WTC11 (cell line): ENCODE measurements around the gene RSPH1. TPM values are rescaled to one million over a fixed set of nuclear protein-coding genes. Genes with fewer than 3 reads are reported as not detected.

Source experiments
- ATAC-seq: fragments of 200-7000 bp; cut with Tn5 transposase; 2 replicates; pipeline ENCODE4 v1.10.0; 2021; ENCODE audit warnings: mild to moderate bottlenecking, moderate library complexity
- CTCF ChIA-PET: fragments of 300-600 bp; sonication (Branson Sonifier 250); formaldehyde crosslinking; loops from one replicate; lab custom pipeline; 2021; ENCODE audit warnings: antibody characterized with exemption; lab: Charles Lee
- POLR2A ChIA-PET: fragments of 350-600 bp; sonication (Branson Sonifier 250); formaldehyde crosslinking; loops from one replicate; lab custom pipeline; 2021; ENCODE audit warnings: antibody characterized with exemption; lab: Charles Lee
- DNase-seq: peaks from one replicate; pipeline ENCODE4 v3.0.0; 2021; ENCODE audit warnings: low spot score
- H3K27ac Mint-ChIP-seq: 2 replicates; pipeline ENCODE4 v1.8.0; 2021; ENCODE audit warnings: mixed read lengths
- H3K27me3 Mint-ChIP-seq: 2 replicates; pipeline ENCODE4 v1.8.0; 2021; ENCODE audit warnings: low read depth, mild to moderate bottlenecking, moderate library complexity, mixed read lengths
- H3K36me3 Mint-ChIP-seq: 2 replicates; pipeline ENCODE4 v1.8.0; 2021; ENCODE audit warnings: mixed read lengths
- H3K4me1 Mint-ChIP-seq: 2 replicates; pipeline ENCODE4 v1.8.0; 2022; ENCODE audit warnings: mixed read lengths
- H3K4me3 Mint-ChIP-seq: 2 replicates; pipeline ENCODE4 v1.8.0; 2021; ENCODE audit warnings: mild to moderate bottlenecking, moderate library complexity, mixed read lengths
- H3K9me3 Mint-ChIP-seq: 2 replicates; pipeline ENCODE4 v1.8.0; 2021; ENCODE audit warnings: mixed read lengths
- ATF3 ChIP-seq: sonication (generic); formaldehyde crosslinking; conservative IDR thresholded peaks from 2 replicates; pipeline ENCODE4 v1.8.1; 2022; ENCODE audit warnings: mild to moderate bottlenecking, missing genetic modification reagents
- ETV6 ChIP-seq: sonication (generic); formaldehyde crosslinking; IDR thresholded peaks from 2 replicates; pipeline ENCODE4 v1.8.1; 2022; ENCODE audit warnings: mild to moderate bottlenecking, missing genetic modification reagents
- GTF2I ChIP-seq: fragments of 250-450 bp; sonication (Bioruptor Pico); conservative IDR thresholded peaks from 2 replicates; pipeline ENCODE4 v1.4.0; 2021; ENCODE audit warnings: mild to moderate bottlenecking
- IRF2 ChIP-seq: sonication (generic); formaldehyde crosslinking; IDR thresholded peaks from 2 replicates; pipeline ENCODE4 v1.8.0; 2022; ENCODE audit warnings: low read depth, missing genetic modification reagents, borderline replicate concordance
- MYBL2 ChIP-seq: sonication (generic); formaldehyde crosslinking; IDR thresholded peaks from 2 replicates; pipeline ENCODE4 v1.8.1; 2023; ENCODE audit warnings: mild to moderate bottlenecking, moderate library complexity, missing genetic modification reagents
- NFYB ChIP-seq: sonication (generic); formaldehyde crosslinking; conservative IDR thresholded peaks from 2 replicates; pipeline ENCODE4 v1.8.0; 2022; ENCODE audit warnings: low read depth, missing genetic modification reagents
- NR2C2 ChIP-seq: sonication (generic); formaldehyde crosslinking; IDR thresholded peaks from 2 replicates; pipeline ENCODE4 v1.8.0; 2022; ENCODE audit warnings: mild to moderate bottlenecking, missing genetic modification reagents
- NR3C1 ChIP-seq: sonication (generic); formaldehyde crosslinking; conservative IDR thresholded peaks from 2 replicates; pipeline ENCODE4 v1.8.1; 2023; ENCODE audit warnings: low read depth, mild to moderate bottlenecking, missing genetic modification reagents
- PRRX2 ChIP-seq: fragments of 250-450 bp; sonication (Bioruptor Pico); IDR thresholded peaks from 2 replicates; pipeline ENCODE4 v1.8.0; 2021; ENCODE audit warnings: mild to moderate bottlenecking
- SMAD3 ChIP-seq: sonication (generic); formaldehyde crosslinking; IDR thresholded peaks from 2 replicates; pipeline ENCODE4 v1.8.0; 2022; ENCODE audit warnings: missing genetic modification reagents, mild to moderate bottlenecking, borderline replicate concordance
- ZNF416 ChIP-seq: fragments of 250-450 bp; sonication (Bioruptor Pico); IDR thresholded peaks from 2 replicates; pipeline ENCODE4 v1.9.0; 2021; ENCODE audit warnings: mild to moderate bottlenecking, inconsistent platforms
- ZNF532 ChIP-seq: fragments of 250-450 bp; sonication (Bioruptor Pico); IDR thresholded peaks from 2 replicates; pipeline ENCODE4 v1.9.0; 2021; ENCODE audit warnings: mild to moderate bottlenecking, borderline replicate concordance
- total RNA-seq: library from RNA; stranded (reverse); gene quantifications from 3 replicates; pipeline ENCODE4 v1.2.3, GENCODE V29; 2021
- TF ChIP-seq, protein P1 (sequence below): sonication (generic); formaldehyde crosslinking; IDR thresholded peaks from 2 replicates; pipeline ENCODE4 v1.8.0; 2022; ENCODE audit warnings: mild to moderate bottlenecking, missing genetic modification reagents
- TF ChIP-seq, protein P2 (sequence below): fragments of 250-450 bp; sonication (Bioruptor Pico); conservative IDR thresholded peaks from 2 replicates; pipeline ENCODE4 v1.9.0; 2021; ENCODE audit warnings: mild to moderate bottlenecking
- TF ChIP-seq, protein P3 (sequence below): sonication (generic); formaldehyde crosslinking; IDR thresholded peaks from 2 replicates; pipeline ENCODE4 v1.8.1; 2023; ENCODE audit warnings: mild to moderate bottlenecking, missing genetic modification reagents, borderline replicate concordance
- TF ChIP-seq, protein P4 (sequence below): fragments of 250-450 bp; sonication (Bioruptor Pico); IDR thresholded peaks from 2 replicates; pipeline ENCODE4 v1.9.0; 2021; ENCODE audit warnings: mild to moderate bottlenecking

The RSPH1 gene
- total RNA-seq, 1 experiment from 2014 or later = 0.11 TPM

DNA sequence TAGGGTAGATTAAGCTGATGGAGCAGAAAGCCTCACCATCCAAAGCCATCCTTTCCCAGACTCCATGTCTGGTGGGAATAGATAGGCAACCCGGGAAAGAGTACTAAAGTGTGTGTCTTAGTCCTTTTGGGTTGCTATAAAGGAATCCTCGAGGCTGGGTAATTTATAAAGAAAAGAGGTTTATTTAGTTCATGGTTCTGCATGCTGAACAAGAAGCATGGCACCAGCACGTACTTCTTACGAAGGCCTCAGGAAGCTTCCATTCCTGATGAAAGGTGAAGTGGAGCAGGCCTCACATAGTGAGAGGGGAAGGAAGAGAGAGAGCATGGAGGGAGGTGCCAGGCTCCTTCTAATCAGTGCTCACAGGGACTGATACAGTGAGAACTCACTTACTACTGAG lies 11.4 kb upstream of the RSPH1 start:
- ATAC-seq = no peak
- Mint-ChIP-seq H3K27me3 (peaks cover 15% of the 10 kb centered on the region), H3K4me1 (peaks cover 3% of the 10 kb centered on the region), H3K4me3 (no peak overlapping the region), H3K27ac (no peak overlapping the region), H3K36me3 (no peaks in the 10 kb centered on the region), H3K9me3 (no peaks in the 10 kb centered on the region)
- TF ChIP-seq ZNF532 (CRISPR knock-in tag) = no peak
- TF ChIP-seq, protein P1, sequence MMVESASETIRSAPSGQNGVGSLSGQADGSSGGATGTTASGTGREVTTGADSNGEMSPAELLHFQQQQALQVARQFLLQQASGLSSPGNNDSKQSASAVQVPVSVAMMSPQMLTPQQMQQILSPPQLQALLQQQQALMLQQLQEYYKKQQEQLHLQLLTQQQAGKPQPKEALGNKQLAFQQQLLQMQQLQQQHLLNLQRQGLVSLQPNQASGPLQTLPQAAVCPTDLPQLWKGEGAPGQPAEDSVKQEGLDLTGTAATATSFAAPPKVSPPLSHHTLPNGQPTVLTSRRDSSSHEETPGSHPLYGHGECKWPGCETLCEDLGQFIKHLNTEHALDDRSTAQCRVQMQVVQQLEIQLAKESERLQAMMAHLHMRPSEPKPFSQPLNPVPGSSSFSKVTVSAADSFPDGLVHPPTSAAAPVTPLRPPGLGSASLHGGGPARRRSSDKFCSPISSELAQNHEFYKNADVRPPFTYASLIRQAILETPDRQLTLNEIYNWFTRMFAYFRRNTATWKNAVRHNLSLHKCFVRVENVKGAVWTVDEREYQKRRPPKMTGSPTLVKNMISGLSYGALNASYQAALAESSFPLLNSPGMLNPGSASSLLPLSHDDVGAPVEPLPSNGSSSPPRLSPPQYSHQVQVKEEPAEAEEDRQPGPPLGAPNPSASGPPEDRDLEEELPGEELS (CRISPR knock-in tag) = no peak
- no peak for DNase-seq
- CTCF ChIA-PET = no interaction called here
- POLR2A ChIA-PET = no interaction called here

DNA sequence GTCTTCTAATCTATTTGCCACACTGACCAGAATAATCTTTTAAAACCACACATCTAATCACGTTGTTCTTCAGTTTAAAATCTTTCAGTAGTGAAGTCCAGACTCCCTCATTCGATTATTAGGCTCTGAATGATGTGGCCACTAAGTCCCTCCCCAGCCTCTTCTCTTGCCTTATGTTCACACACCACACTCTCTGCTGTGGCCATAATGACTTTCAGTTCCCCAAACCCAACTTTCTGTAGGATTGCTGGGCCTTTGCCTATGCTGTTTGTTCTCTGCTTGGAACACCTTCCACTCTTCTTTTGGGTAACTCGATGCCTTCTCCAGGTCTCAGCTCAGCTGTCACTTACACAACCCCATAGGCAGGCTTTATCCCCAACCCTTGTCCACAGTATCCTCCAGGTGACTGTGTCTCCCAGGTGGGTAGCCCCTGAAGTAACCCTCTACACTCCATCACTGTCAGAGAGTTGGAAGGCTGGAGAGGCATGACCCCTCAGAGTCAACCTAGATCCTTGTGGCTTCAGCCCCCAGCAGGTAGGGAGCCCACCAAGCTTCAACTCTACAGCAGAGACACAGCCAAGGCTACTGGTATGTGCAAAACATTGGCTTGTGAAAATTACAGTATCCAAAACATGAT lies 9.2 kb upstream of the RSPH1 start:
- ChIA-PET POLR2A (no interaction called here), CTCF (no interaction called here)
- no peak for DNase-seq
- Mint-ChIP-seq H3K27ac (no peak overlapping the region), H3K4me3 (no peak overlapping the region), H3K9me3 (no peaks in the 10 kb centered on the region), H3K36me3 (no peaks in the 10 kb centered on the region), H3K4me1 (no peaks in the 10 kb centered on the region), H3K27me3 (peaks cover 10% of the 10 kb centered on the region; the same call in 1 of the 2 replicates)
- ATAC-seq = no peak
- TF ChIP-seq, protein P2, sequence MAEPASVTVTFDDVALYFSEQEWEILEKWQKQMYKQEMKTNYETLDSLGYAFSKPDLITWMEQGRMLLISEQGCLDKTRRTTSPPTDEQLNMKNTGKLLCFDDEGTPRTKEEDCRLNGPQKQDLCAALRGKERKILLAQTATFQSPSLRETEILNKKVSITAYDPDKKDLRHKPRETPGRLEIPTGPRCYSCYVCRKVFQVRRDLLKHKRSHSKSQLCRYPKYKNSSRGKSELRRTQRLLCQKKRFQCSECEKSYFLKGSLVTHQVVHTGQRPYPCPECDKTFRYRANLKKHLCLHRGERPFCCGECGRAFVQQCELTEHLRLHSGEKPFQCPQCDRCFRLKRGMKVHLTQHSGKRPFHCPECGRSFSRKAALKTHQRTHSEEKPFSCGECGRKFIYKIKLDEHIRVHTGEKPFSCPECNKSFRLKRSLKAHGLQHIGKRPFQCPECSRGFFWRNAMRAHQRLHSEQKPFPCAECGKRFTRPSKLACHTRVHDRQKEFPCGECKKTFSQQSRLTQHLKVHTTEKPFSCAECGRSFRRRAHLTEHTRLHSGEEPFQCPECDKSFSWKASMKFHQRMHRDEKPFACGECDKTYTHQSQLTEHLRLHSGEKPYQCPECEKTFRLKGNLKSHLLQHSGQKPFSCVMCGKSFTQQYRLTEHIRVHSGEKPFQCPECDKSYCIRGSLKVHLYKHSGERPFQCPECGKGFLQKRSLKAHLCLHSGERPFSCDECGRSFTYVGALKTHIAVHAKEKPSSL (CRISPR knock-in tag) = no peak
- TF ChIP-seq NR3C1 (CRISPR knock-in tag) (no peak), MYBL2 (no peak), NFYB (CRISPR knock-in tag) (no peak), IRF2 (CRISPR knock-in tag) (no peak), ATF3 (CRISPR knock-in tag) (no peak), ZNF416 (no peak), ETV6 (CRISPR knock-in tag) (no peak), SMAD3 (no peak), PRRX2 (CRISPR knock-in tag) (no peak), NR2C2 (CRISPR knock-in tag) (no peak), GTF2I (CRISPR knock-in tag) (no peak)
- TF ChIP-seq, protein P3, sequence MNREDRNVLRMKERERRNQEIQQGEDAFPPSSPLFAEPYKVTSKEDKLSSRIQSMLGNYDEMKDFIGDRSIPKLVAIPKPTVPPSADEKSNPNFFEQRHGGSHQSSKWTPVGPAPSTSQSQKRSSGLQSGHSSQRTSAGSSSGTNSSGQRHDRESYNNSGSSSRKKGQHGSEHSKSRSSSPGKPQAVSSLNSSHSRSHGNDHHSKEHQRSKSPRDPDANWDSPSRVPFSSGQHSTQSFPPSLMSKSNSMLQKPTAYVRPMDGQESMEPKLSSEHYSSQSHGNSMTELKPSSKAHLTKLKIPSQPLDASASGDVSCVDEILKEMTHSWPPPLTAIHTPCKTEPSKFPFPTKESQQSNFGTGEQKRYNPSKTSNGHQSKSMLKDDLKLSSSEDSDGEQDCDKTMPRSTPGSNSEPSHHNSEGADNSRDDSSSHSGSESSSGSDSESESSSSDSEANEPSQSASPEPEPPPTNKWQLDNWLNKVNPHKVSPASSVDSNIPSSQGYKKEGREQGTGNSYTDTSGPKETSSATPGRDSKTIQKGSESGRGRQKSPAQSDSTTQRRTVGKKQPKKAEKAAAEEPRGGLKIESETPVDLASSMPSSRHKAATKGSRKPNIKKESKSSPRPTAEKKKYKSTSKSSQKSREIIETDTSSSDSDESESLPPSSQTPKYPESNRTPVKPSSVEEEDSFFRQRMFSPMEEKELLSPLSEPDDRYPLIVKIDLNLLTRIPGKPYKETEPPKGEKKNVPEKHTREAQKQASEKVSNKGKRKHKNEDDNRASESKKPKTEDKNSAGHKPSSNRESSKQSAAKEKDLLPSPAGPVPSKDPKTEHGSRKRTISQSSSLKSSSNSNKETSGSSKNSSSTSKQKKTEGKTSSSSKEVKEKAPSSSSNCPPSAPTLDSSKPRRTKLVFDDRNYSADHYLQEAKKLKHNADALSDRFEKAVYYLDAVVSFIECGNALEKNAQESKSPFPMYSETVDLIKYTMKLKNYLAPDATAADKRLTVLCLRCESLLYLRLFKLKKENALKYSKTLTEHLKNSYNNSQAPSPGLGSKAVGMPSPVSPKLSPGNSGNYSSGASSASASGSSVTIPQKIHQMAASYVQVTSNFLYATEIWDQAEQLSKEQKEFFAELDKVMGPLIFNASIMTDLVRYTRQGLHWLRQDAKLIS (CRISPR knock-in tag) = no peak
- TF ChIP-seq, protein P4, sequence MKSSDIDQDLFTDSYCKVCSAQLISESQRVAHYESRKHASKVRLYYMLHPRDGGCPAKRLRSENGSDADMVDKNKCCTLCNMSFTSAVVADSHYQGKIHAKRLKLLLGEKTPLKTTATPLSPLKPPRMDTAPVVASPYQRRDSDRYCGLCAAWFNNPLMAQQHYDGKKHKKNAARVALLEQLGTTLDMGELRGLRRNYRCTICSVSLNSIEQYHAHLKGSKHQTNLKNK (CRISPR knock-in tag) = no peak
